ENCODE results near the gene CHPF. TPM values are rescaled to one million over a fixed set of nuclear protein-coding genes. Genes with fewer than 3 reads are reported as not detected.

Gene CHPF
- total and polyA plus RNA-seq, 4 donors, result 26.5 to 135 (median 58.2) TPM

DNA sequence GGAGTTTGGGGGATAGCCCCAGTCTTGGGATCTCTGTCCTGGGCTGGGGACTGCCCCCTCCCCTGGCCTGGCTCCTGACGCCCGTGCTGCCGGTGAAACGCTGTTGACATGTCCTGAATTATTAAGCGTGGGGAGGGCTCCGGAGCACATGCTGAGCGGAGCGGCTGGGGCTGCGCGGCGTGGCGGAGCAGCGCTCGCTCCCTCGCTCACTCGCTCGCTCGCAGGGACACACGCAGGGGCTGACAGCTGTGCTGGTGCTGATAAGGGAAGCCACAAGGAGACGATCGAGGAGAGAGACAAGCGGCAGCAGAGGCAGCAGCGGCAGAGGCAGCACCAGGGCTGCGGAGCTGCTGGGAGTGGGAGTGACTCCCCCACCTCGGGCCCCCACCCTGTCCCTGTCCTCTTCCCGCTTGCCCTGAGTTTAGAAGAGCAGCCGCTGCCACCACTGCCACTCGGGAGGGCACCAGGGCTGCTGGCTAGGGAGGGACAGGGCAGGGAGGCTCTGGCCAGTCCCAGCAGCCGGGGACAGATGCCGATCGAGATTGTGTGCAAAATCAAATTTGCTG is 29.3 kb downstream of the CHPF start, which contains the start of gene ASIC4 (continued):
- TF ChIP-seq, protein P1, sequence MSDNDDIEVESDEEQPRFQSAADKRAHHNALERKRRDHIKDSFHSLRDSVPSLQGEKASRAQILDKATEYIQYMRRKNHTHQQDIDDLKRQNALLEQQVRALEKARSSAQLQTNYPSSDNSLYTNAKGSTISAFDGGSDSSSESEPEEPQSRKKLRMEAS (IDR thresholded peaks at IDR 0.05), result no peak
- TF ChIP-seq GABPA (IDR thresholded peaks at IDR 0.05 in 1 of 2, conservative IDR thresholded peaks at IDR 0.05 in 1 of 2), result no peak
- no peak for TF ChIP-seq SP1 (IDR thresholded peaks at IDR 0.05)
- TF ChIP-seq RXRA (IDR thresholded peaks at IDR 0.05), result no peak
- TF ChIP-seq RAD21 (IDR thresholded peaks at IDR 0.05), result no peak

DNA sequence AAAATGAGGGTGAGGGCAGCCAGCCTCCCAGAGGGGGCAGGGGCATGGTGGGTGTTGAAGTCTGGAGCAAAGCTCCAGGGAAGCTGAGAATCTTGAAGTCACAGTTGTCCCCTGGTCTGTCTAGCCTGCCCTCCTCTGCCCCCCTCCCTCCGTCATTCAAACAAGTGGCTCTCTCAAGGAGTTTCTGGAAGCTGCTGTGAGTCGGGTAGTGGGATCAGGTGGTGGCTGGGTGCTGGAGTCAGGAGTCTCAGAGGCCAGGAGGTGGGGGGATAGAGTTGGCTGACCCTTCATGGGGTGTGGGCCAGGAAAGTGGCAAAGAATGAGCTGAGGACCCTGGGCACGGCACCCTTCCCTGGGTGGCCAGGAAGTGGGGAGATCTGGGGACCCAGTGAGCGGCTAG is 29.8 kb downstream of the CHPF start:
- Histone ChIP-seq H3K9me3 (ENCODE audit: control insufficient read depth in 4 of 4, low read length in 3 of 4) (no peaks in the 10 kb centered on the region), H3K4me1 (ENCODE audit: control insufficient read depth in 4 of 4, insufficient read depth in 4 of 4, low read length in 3 of 4) (peaks cover 0 to 9% (median 6%) of the 10 kb centered on the region in 4 donors), H3K9ac (ENCODE audit: low read depth in 1 of 2, low read length in 2 of 2) (no peak overlapping the region), H3K4me3 (ENCODE audit: low read depth in 1 of 3, low read length in 3 of 3) (no peak overlapping the region), H3K27me3 (ENCODE audit: control insufficient read depth in 4 of 4, insufficient read depth in 4 of 4, low read length in 3 of 4) (no peaks in the 10 kb centered on the region), H3K36me3 (ENCODE audit: control insufficient read depth in 4 of 4, insufficient read depth in 3 of 4, low read depth in 1 of 4, low read length in 3 of 4) (no peaks in the 10 kb centered on the region), H3K27ac (ENCODE audit: low read depth in 1 of 2, low read length in 2 of 2) (no peak overlapping the region)
- TF ChIP-seq, protein P2, sequence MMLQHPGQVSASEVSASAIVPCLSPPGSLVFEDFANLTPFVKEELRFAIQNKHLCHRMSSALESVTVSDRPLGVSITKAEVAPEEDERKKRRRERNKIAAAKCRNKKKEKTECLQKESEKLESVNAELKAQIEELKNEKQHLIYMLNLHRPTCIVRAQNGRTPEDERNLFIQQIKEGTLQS (IDR thresholded peaks at IDR 0.05), result no peak
- TF ChIP-seq FOXA1 (IDR thresholded peaks at IDR 0.05), result no peak
- no peak for TF ChIP-seq HNF4G (IDR thresholded peaks at IDR 0.05)
- 22% methylated on average over 4 of the region's 4 CpGs for WGBS
- no peak for DNase-seq (ENCODE audit: low spot score)

DNA sequence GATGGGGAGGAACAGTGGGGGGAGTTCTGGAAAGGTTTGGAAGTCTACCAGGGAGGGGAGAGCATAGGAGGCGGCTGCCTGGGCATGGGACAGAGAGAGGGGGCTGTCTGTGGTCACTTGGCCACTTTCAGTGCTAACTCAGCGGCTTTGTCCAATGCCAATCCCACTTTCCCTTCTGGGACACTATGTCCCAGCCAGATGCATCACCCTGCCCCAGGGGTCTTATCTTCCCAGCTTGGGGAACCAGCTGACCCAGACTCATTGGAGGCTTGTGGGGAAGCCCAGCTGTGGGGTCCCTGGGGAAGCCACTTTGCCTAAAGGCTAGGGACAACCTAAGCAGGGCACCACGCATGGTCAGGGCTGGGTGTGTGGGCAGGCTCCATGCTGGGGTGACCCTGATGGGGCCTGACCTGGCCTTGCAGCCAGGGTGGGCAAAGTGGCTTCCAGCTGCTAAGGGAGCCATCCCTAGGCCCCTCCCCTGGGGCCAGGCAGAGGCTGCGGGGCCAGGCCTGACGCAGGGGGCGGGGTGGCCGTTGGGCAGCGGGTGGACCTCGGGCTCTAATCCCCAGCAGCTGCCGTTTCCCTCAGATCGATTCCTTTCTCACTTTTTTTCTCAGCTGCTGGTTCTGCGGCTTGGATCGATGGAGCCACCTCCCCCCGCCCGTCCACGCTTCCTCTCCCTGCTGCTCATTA is 30.9 kb downstream of the CHPF start:
- Histone ChIP-seq H3K4me1 (ENCODE audit: control insufficient read depth in 4 of 4, insufficient read depth in 4 of 4, low read length in 3 of 4) (peaks cover 0 to 9% (median 6%) of the 10 kb centered on the region in 4 donors), H3K9me3 (ENCODE audit: control insufficient read depth in 4 of 4, low read length in 3 of 4) (no peaks in the 10 kb centered on the region), H3K36me3 (ENCODE audit: control insufficient read depth in 4 of 4, insufficient read depth in 3 of 4, low read depth in 1 of 4, low read length in 3 of 4) (no peaks in the 10 kb centered on the region), H3K9ac (ENCODE audit: low read depth in 1 of 2, low read length in 2 of 2) (no peak overlapping the region), H3K4me3 (ENCODE audit: low read depth in 1 of 3, low read length in 3 of 3) (no peak overlapping the region), H3K27me3 (ENCODE audit: control insufficient read depth in 4 of 4, insufficient read depth in 4 of 4, low read length in 3 of 4) (no peaks in the 10 kb centered on the region), H3K27ac (ENCODE audit: low read depth in 1 of 2, low read length in 2 of 2) (no peak overlapping the region)
- DNase-seq (ENCODE audit: low spot score), result peak; percentile 63
- WGBS, result 19% methylated on average over 16 of the region's 16 CpGs
- no peak for TF ChIP-seq YY1 (IDR thresholded peaks at IDR 0.05)

DNA sequence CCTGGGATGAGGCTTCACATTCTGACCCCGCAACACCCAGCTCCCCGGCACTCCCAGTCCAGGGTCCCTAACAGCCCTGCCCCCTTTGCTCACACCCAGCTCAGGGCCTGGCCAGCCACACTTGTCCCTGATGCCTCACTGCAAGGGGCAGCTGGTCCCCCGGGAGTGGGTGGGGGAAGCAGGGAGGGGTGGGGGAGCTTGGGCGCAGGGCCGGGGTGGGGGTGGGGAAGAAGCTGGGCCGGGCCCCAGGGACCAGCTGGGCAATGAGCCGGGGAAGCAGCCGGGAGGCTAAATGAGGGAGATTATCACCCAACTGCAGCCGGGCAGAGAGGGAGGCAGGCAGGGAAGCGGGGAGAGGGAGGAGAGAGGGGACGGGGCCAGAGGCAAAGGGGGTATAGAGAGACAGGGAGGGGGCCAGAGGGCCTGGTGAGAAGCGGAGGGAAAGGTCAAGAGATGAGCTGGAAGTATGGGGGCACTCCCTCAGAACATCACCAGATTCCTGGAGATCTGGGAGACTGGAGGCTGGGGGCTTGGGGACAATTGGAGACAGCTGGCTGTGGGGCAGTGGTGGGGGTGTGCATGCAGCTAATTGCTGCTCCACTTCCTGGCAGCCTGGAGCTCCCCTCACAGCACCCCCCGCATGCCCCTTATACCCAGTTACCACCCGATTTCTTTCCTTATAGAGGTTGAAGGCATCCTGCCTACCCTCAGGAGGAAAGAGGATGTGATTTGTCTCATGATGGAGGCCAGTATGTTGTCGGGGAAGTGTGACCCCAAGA is 31.9 kb downstream of the CHPF start:
- no peak for TF ChIP-seq RAD21 (IDR thresholded peaks at IDR 0.05)
- TF ChIP-seq YY1 (IDR thresholded peaks at IDR 0.05), result no peak
- no peak for TF ChIP-seq NR2F2 (IDR thresholded peaks at IDR 0.05)
- TF ChIP-seq RXRA (IDR thresholded peaks at IDR 0.05), result no peak
- TF ChIP-seq HNF4A (conservative IDR thresholded peaks at IDR 0.05), result no peak
- TF ChIP-seq, protein P2 (IDR thresholded peaks at IDR 0.05), result no peak
- TF ChIP-seq TAF1 (conservative IDR thresholded peaks at IDR 0.05), result no peak
- TF ChIP-seq SP1 (IDR thresholded peaks at IDR 0.05), result no peak
- peak; percentile 77 for DNase-seq (ENCODE audit: low spot score)
- Histone ChIP-seq H3K4me1 (ENCODE audit: control insufficient read depth in 4 of 4, insufficient read depth in 4 of 4, low read length in 3 of 4) (peaks cover 0 to 9% (median 6%) of the 10 kb centered on the region in 4 donors), H3K9me3 (ENCODE audit: control insufficient read depth in 4 of 4, low read length in 3 of 4) (no peaks in the 10 kb centered on the region), H3K36me3 (ENCODE audit: control insufficient read depth in 4 of 4, insufficient read depth in 3 of 4, low read depth in 1 of 4, low read length in 3 of 4) (peaks cover 0 to 3% (median 1%) of the 10 kb centered on the region in 4 donors), H3K4me3 (ENCODE audit: low read depth in 1 of 3, low read length in 3 of 3) (no peak overlapping the region), H3K9ac (ENCODE audit: low read depth in 1 of 2, low read length in 2 of 2) (no peak overlapping the region), H3K27me3 (ENCODE audit: control insufficient read depth in 4 of 4, insufficient read depth in 4 of 4, low read length in 3 of 4) (no peaks in the 10 kb centered on the region), H3K27ac (ENCODE audit: low read depth in 1 of 2, low read length in 2 of 2) (no peak overlapping the region)
- WGBS, result 45% methylated on average over 15 of the region's 15 CpGs

All from liver (tissue), 9 donors.